NOMO-1 (cell line): Measurements from ENCODE around the gene ABO.
A peak's percentile ranks its signal among the peaks of the same experiment; 100 is the strongest.
"Not testable (repeated sequence)": the region's sequence is repeated elsewhere in the genome, so short reads cannot be mapped to it uniquely, and the experiment has no call there.

Source experiments
- DNase-seq, 2 experiments: peaks; one replicate each; lab custom pipeline; 2025; ENCODE audit not compliant: unreplicated experiment in 2 of 2; lab: John Stamatoyannopoulos, UW

Gene ABO

DNA sequence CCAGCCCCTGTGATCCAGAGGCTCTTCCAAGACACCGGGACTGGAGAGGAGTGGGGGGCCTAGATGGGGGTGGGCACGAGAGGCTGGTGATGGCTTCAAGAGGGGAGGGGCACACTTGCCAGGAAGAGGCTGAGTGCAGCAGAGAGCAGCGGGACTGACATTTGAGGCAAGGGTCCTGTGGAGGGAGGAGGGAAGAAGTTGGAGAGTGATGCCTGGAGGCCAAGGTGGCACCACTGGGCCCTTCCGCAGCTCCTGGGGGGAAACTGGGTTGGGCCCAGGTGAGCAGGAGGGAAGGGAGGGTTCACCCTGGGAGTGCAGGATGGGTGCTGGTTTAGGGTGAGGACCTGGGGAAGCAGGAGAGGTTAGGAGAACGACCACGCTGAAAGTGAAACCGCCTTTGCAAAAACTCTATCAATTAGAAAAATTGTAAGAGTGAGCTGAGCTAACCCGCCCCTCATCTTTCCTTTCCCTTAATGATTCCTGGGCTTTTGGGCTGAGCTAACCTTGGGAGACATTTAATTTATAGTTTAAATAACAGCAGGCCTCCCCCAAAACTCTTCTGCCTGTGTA, 26.2 kb downstream of the ABO start:
- DNase-seq: no peak

DNA sequence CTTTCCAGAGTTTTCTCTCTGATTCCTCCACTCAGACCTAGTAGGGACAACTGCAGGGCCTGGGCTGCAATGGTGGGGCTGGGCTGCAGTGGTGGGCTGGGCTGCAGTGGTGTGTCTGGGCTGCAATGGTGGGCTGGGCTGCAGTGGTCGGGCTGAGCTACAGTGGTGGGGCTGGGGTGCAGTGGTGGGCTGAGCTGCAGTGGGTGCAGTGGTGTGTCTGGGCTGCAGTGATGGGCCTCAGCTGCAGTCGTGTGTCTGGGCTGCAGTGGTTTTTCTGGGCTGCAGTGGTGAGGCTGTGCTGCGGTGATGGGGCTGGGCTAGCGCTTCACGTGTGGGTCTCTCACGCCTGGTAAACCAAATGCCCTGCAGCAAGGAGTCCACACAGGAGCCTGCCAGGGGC, 27.4 kb downstream of the ABO start:
- DNase-seq: no peak

GRCh38 chr9:133246991-133247390, 28.0 kb downstream of the ABO start:
- no peak for DNase-seq

DNA sequence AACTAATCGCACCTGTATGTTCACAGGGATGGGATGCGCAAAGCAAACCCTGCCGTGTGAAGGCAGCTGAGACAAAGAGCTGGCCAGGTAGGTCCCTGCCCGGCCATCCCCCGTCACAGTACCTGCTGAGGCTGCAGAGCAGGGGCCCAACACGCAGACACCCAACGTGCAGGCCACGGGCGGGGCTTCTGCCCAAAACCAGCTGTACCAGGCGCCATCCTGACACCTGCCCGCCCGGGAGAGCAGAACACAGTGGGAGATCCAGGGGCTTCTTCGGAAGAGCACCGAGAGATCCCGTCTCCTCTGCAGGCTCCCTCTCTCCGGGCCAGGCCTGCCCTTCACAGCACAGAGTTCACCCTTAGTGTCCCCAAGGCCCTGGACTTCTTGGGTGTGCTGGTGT, 28.4 kb downstream of the ABO start:
- DNase-seq: no peak

DNA sequence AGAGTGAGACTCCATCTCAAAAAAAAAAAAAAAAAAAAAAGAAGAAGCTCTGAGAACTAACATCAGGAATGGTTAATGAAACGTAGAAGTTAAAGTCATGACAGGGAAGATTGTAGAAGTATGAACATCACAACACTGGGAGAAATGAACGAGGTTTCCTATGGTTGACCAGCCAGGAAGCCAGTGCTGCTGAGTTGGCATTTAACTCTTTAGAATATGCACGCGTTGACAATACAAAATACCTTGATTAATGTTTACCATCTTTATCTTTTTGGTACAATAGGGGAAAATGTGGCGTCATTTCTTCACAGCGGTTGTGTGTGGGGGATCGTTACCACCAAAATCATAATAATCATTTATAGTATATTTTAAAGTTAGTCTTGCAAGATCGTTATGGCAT, 32.0 kb downstream of the ABO start:
- DNase-seq: no peak

DNA sequence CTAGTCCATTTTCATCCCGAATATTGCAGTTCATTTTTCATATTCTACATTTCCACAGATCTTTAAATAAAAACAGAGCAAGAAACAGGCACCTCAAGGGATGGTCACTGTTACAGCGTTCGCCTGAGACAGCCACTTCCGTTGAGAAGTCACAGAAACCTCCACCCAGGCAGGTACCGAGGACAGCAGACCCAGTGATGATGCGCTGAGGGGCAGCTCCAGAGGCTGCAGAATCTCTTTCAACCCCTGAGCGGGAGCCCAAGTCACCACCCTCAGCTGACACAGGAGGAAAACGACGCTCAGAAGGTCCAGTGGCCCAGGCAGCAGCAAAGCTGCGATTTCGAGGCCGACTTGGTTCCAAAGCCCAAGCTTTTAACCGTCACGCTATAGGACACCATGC, 32.8 kb downstream of the ABO start:
- DNase-seq: no peak

DNA sequence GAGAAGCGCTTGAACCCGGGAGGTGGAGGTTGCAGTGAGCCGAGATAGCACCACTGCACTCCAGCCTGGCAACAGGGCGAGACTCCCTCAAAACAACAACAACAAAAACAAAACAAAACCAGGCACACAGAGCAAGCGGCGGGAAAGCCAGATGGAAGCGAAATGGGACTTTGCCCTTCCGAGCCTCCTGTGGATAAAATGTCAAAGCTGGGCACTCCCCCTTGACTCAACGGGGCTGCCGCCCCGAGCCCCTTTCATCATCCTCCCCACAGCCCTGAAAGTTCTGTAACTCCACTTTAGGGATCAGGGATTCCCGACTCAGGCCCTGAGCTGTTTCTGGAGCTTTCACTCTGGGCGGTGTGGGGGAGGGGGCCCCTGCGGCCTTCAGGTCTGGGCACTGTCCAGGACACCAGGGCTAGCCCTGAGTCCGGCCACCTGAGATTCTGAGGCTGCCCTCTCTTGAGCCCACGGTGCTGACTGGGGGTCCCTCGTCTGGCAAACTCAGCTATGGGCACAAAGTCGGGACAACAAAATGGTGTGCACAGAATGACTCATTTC, 35.4 kb downstream of the ABO start:
- DNase-seq: no peak

DNA sequence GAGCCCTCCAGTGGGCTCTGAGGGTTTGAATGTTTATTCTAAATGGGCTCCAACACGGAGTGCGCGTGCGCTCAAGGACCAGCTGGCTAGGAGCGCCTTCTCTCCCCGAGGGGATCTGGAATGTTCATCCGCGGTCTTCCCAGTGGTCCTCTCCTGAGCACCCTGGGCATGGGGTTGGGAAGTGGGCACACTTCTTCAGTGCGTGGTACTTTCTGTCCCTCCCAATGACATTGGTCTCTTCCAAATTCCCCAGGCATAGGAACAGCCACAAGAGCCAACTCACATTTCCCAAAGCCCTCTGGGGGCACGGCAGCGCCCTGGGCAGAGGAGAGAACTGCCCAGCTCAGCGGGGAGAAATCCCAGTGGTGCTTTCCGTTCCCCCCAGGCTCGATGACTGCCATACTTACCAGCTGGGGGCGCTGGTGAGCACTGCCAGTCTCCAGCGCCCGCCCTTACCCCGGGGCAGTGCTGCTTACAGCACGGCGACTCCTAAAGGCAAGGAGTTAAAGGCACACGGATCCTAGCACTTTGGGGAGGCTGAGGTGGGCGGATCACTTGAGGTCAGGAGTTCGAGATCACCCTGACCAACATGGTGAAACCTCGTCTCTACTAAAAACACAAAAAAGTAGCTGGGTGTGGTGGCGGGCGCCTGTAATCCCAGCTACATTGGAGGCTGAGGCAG, 36.0 kb downstream of the ABO start:
- peak; percentile 30 to 45 for DNase-seq

DNA sequence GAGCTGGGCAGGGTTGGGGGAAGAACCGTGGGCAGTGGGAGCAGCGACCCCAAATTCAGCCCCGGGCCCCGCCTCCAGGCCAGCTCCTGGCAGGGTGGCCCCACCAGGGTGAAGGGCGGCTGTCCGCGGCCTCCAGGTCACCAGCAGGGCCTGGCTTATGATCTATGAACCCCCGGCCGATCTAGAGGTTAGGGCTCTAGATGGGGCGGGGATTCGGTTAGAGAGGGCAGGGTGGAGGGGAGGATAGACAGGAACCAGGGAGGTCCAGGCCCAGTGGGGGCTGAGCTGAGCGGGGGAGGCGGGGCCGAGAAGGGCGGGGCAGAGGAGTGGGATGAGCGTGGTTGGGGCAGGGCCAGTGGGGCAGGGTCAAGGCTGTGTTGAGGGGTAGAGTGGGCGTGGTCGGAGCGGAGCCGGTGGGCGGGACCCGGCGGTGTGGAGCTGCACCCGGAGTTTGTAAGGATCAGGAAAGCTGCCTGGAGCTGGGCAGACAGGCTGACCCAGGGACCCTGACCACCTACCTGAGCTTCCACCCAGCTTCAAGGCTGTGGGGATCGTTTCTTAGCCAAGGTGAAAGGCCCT, 36.6 kb downstream of the ABO start:
- no peak for DNase-seq

DNA sequence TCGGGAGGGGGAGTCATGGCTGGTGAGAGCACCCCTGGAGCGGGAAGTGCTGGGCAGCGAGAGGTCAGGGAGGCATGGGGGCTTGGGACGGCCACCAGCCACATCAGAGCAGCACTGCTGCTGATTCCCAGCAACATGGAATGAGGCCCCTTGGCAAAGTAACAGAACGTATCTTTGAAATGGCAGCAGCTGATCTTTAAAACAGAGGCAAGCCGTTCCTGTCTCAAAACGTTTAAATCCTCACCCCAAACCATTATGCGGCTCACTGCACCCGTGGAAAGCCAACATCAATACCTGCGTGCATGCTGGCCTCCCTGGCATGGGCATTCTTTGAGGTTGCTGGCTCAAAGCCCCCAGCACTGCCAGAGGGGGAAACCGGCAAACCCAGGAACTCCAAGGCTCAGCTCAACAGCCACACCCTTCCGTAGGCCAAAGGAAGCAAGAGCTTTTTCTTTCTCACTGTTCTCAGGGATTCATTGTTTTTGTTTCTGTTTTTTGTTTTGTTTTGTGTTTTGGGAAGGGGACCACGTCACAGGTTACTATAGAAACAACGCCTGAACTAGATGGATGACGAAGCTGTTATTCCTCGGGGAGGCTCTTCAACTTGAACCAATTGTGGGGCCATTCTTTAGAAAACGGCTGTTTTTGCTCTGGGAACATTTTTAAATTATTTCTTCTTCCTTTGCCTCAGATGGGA, 37.8 kb downstream of the ABO start:
- DNase-seq: no peak

GRCh38 chr9:133236291-133237034, 38.5 kb downstream of the ABO start:
- not testable (repeated sequence) for DNase-seq

- no peak for DNase-seq
Observed at GRCh38 chr9:133235549-133236222, 39.3 kb downstream of the ABO start.

GRCh38 chr9:133234577-133235322, 40.3 kb downstream of the ABO start:
- DNase-seq: no peak

GRCh38 chr9:133233681-133234432, 41.1 kb downstream of the ABO start:
- no peak for DNase-seq

- DNase-seq: not testable (repeated sequence)
Observed at GRCh38 chr9:133231934-133232568, 43.0 kb downstream of the ABO start.

GRCh38 chr9:133230514-133230913, 44.5 kb downstream of the ABO start:
- DNase-seq: not testable (repeated sequence)

- no peak for DNase-seq
Observed at GRCh38 chr9:133230093-133230492, 44.9 kb downstream of the ABO start.

DNA sequence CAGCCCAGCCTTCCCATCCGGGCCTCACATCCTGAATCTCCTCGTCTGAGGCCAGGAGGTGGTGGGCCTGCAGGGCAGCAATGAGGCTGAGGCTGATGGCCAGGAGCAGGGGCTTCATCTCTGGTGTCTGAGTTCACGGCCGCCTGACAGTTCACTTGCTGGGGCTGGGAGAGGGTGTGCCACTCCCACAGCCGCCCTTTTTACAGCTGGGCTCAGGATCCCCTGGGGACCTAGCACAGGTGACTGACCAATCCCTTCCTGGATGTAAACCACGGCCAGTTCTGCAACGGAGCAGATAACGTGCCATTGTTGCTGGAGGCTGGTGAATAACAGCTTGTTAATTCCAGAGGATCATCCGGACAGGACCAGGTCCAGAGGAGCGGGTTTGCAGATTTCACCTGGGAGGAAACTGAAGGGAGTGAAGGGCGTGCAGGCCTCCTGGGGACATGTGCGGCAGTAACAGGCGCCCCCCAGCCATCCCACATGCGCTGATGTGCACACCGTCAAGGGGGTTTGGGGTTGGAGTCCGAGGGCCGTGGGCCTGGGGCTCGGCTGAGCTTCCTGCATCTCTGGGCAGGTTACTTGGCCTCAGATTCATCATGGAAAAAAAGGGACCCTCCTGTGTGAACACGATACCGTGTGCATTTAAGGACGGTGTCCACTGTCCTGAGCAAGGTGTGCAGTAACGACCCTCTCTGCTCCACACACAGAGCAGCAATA, 46.4 kb downstream of the ABO start:
- DNase-seq: not testable (repeated sequence)
